ENCODE results near the gene LCP1.

DNA sequence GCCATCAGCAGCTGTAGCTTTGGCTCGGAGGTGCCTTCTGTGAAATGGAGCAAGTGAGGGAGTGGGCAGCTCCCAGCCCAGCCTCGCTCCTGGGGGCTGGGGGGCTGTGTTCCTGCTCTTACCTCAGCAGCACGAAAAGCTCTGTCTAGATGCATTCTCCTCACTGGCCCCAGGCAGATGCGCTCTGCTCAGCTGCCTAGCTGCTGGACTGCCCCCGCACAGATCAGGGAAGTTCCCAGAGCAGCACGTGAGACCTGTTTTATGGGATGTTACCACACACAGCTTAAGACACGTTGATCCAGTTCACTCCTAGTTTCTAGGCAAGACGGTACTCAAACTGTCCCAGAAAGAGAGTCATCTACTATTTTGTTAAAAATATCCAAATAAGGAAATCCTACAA is 13.6 kb downstream of the LCP1 start:
- TF ChIP-seq, protein P1, sequence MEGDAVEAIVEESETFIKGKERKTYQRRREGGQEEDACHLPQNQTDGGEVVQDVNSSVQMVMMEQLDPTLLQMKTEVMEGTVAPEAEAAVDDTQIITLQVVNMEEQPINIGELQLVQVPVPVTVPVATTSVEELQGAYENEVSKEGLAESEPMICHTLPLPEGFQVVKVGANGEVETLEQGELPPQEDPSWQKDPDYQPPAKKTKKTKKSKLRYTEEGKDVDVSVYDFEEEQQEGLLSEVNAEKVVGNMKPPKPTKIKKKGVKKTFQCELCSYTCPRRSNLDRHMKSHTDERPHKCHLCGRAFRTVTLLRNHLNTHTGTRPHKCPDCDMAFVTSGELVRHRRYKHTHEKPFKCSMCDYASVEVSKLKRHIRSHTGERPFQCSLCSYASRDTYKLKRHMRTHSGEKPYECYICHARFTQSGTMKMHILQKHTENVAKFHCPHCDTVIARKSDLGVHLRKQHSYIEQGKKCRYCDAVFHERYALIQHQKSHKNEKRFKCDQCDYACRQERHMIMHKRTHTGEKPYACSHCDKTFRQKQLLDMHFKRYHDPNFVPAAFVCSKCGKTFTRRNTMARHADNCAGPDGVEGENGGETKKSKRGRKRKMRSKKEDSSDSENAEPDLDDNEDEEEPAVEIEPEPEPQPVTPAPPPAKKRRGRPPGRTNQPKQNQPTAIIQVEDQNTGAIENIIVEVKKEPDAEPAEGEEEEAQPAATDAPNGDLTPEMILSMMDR (IDR thresholded peaks at IDR 0.05 in 4 of 5, conservative IDR thresholded peaks at IDR 0.05 in 1 of 5): no peak
- no peak for TF ChIP-seq POLR2A (IDR thresholded peaks at IDR 0.05)
